ENCODE results near the gene SPNS2. TPM values are rescaled to one million over a fixed set of nuclear protein-coding genes. Genes with fewer than 3 reads are reported as not detected.

The SPNS2 gene
- total RNA-seq, 1 donor from 2014 or later: 67.0 TPM

GRCh38 chr17:4541328-4542002 lies 42.8 kb downstream of the SPNS2 start:
- H3K27ac ChIP-seq: peak overlapping the region; percentile 0
- no peaks in the 10 kb centered on the region for H3K27me3 ChIP-seq
- H3K36me3 ChIP-seq: peaks cover 67% of the 10 kb centered on the region
- ATAC-seq (no peak), DNase-seq (no peak)
- TF ChIP-seq, protein P1, sequence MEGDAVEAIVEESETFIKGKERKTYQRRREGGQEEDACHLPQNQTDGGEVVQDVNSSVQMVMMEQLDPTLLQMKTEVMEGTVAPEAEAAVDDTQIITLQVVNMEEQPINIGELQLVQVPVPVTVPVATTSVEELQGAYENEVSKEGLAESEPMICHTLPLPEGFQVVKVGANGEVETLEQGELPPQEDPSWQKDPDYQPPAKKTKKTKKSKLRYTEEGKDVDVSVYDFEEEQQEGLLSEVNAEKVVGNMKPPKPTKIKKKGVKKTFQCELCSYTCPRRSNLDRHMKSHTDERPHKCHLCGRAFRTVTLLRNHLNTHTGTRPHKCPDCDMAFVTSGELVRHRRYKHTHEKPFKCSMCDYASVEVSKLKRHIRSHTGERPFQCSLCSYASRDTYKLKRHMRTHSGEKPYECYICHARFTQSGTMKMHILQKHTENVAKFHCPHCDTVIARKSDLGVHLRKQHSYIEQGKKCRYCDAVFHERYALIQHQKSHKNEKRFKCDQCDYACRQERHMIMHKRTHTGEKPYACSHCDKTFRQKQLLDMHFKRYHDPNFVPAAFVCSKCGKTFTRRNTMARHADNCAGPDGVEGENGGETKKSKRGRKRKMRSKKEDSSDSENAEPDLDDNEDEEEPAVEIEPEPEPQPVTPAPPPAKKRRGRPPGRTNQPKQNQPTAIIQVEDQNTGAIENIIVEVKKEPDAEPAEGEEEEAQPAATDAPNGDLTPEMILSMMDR (IDR thresholded peaks at IDR 0.05): no peak
- intact Hi-C loops (cut with DNase I): loop anchor here (10.0 kb wide), 1 partner anchor 117 kb away; no protein-coding TSS in a partner anchor
- H3K4me3 ChIP-seq: no peak overlapping the region
- no peaks in the 10 kb centered on the region for H3K9me3 ChIP-seq
- H3K4me1 ChIP-seq: peaks cover 17% of the 10 kb centered on the region

GRCh38 chr17:4542003-4542725 lies 43.5 kb downstream of the SPNS2 start:
- intact Hi-C loops (cut with DNase I): loop anchor here (10.0 kb wide), 1 partner anchor 117 kb away; no protein-coding TSS in a partner anchor
- H3K27me3 ChIP-seq: no peaks in the 10 kb centered on the region
- H3K27ac ChIP-seq: no peak overlapping the region
- no peaks in the 10 kb centered on the region for H3K9me3 ChIP-seq
- H3K4me3 ChIP-seq: no peak overlapping the region
- peaks cover 10% of the 10 kb centered on the region for H3K4me1 ChIP-seq
- no peak for ATAC-seq
- peaks cover 74% of the 10 kb centered on the region for H3K36me3 ChIP-seq
- TF ChIP-seq, protein P1 (IDR thresholded peaks at IDR 0.05): no peak
- no peak for DNase-seq

- no peak for DNase-seq
- Histone ChIP-seq H3K9me3 (no peaks in the 10 kb centered on the region), H3K4me3 (no peak overlapping the region), H3K27ac (no peak overlapping the region), H3K4me1 (peaks cover 8% of the 10 kb centered on the region), H3K36me3 (peaks cover 80% of the 10 kb centered on the region), H3K27me3 (no peaks in the 10 kb centered on the region)
- intact Hi-C loops (cut with DNase I): loop anchor here (10.0 kb wide), 1 partner anchor 118 kb away; no protein-coding TSS in a partner anchor
- no peak for ATAC-seq
- TF ChIP-seq, protein P1 (IDR thresholded peaks at IDR 0.05): no peak
Measured at GRCh38 chr17:4542726-4543191, 44.1 kb downstream of the SPNS2 start.

DNA sequence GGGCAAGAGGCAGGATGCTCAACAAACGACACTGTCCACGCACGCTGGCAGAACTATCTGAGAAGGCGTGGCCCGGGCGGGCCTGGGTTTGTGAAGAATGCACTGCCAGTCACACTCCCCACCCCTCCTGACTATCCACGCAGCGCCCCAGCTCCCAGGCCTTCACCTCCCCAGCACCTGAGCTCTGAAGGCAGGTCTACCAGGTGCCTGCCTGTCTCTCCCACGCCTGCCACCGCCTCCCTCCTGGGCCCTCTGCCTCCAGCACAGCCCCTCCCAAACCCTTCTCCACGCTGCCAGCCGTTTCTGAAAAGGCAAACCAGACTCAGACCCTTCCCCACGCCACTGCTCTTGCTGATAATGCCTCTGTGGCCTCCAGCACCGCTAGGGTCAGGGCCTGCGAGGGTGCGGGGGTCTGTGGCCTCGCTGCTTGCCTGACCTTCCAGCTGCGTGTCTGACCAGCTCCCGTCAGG lies 44.9 kb downstream of the SPNS2 start:
- TF ChIP-seq, protein P1 (IDR thresholded peaks at IDR 0.05): no peak
- no peak overlapping the region for H3K4me3 ChIP-seq
- no peaks in the 10 kb centered on the region for H3K27me3 ChIP-seq
- H3K4me1 ChIP-seq: peaks cover 8% of the 10 kb centered on the region
- intact Hi-C loops (cut with DNase I): loop anchor here (10.0 kb wide), 1 partner anchor 119 kb away; no protein-coding TSS in a partner anchor
- H3K36me3 ChIP-seq: peaks cover 81% of the 10 kb centered on the region
- no peak overlapping the region for H3K27ac ChIP-seq
- no peak for DNase-seq
- ATAC-seq: no peak
- H3K9me3 ChIP-seq: no peaks in the 10 kb centered on the region

DNA sequence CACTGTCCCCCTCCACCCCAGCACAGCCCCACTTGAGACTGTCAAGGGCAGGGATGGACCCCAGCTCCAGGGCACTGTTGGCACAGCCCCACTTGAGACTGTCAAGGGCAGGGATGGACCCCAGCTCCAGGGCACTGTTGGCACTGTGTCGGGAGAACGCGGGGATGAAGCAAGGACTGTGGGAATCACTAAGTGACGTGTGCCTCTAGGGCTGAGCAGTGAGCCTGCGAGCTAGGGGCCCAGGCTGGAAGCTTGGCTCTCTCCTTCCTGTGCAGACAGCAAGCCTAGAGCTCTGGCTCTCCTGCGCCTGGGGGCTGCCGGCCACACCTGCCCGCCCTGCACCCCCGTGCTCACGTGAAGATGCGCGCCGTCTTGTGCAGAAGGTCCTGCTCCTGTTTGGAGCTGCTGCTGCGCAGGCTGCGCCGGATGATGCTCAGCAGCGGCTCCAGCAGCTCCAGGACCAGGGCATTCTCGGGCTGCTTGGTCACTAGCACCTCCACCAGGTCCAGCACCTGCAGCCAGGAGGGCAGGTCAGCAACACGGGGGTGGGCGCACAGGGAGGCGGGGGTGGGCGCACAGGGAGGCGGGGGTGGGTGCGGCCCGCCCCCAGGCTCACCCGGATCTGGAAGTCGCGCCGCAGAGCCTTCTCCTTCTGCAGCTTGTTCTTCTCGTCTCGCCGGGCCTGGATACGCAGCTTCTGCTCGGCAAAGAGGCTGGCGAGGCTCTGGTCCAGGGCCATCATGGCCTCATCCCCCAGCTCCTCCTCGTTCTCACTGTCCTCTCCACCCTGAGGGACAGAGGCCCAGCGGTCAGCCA lies 45.7 kb downstream of the SPNS2 start:
- Histone ChIP-seq H3K36me3 (peaks cover 81% of the 10 kb centered on the region), H3K27ac (no peak overlapping the region), H3K4me3 (no peak overlapping the region), H3K4me1 (peaks cover 8% of the 10 kb centered on the region), H3K27me3 (no peaks in the 10 kb centered on the region), H3K9me3 (no peaks in the 10 kb centered on the region)
- TF ChIP-seq, protein P1 (IDR thresholded peaks at IDR 0.05): no peak
- no peak for DNase-seq
- intact Hi-C loops (cut with DNase I): loop anchor here (10.0 kb wide), 1 partner anchor 120 kb away; no protein-coding TSS in a partner anchor
- no peak for ATAC-seq
